Activated naive CD8-positive, alpha-beta T cell treated with anti-CD3 and anti-CD28 coated beads, Interleukin-2, amount 10 ng/mL, durations not matched to agents 7 days and 5 days (primary cell): ENCODE measurements around the gene FBXO10. TPM values are rescaled to one million over a fixed set of nuclear protein-coding genes. Genes with fewer than 3 reads are reported as not detected.

Experiments
- ATAC-seq: fragments of 150-1000 bp; cut with Tn5 transposase; one replicate; pipeline ENCODE4 v1.10.0; 2021; ENCODE audit warnings: low read depth, moderate library complexity
- POLR2A ChIA-PET: fragments of 350-600 bp; sonication (Branson Sonifier 250); formaldehyde crosslinking; loops from one replicate; lab custom pipeline; 2021; ENCODE audit warnings: antibody characterized with exemption; lab: Charles Lee
- DNase-seq: peaks from one replicate; pipeline ENCODE4 v3.0.0; 2021
- H3K27ac Mint-ChIP-seq: one replicate; pipeline ENCODE4 v1.8.0; 2022; ENCODE audit warnings: mild to moderate bottlenecking, mixed read lengths
- H3K27me3 Mint-ChIP-seq: one replicate; pipeline ENCODE4 v1.8.0; 2022; ENCODE audit warnings: mild to moderate bottlenecking, moderate library complexity, mixed read lengths
- H3K36me3 Mint-ChIP-seq: one replicate; pipeline ENCODE4 v1.8.0; 2021; ENCODE audit warnings: mild to moderate bottlenecking, mixed read lengths
- H3K4me1 Mint-ChIP-seq: one replicate; pipeline ENCODE4 v1.8.0; 2021; ENCODE audit warnings: mixed read lengths
- H3K4me3 Mint-ChIP-seq: one replicate; pipeline ENCODE4 v1.8.0; 2022; ENCODE audit warnings: mild to moderate bottlenecking, moderate library complexity, mixed read lengths
- H3K9me3 Mint-ChIP-seq: one replicate; pipeline ENCODE4 v1.8.0; 2021; ENCODE audit warnings: mixed read lengths
- total RNA-seq, 2 experiments: library from RNA; stranded (reverse); gene quantifications; one replicate each; pipeline ENCODE4 v1.2.3, GENCODE V29; 2021

FBXO10 gene
- total RNA-seq, 2 experiments from 2014 or later = 1.5 to 1.6 TPM

GRCh38 chr9:37551888-37552287, 24.3 kb downstream of the FBXO10 start:
- no peaks in the 10 kb centered on the region for H3K36me3 Mint-ChIP-seq
- DNase-seq (no peak), ATAC-seq (no peak)
- H3K27me3 Mint-ChIP-seq = no peaks in the 10 kb centered on the region
- POLR2A ChIA-PET = no interaction called here
- H3K4me1 Mint-ChIP-seq = no peaks in the 10 kb centered on the region
- H3K27ac Mint-ChIP-seq = no peak overlapping the region
- H3K4me3 Mint-ChIP-seq = no peak overlapping the region
- no peaks in the 10 kb centered on the region for H3K9me3 Mint-ChIP-seq

- no peaks in the 10 kb centered on the region for H3K36me3 Mint-ChIP-seq
Measured at GRCh38 chr9:37551468-37551867, 24.7 kb downstream of the FBXO10 start.

GRCh38 chr9:37550781-37551180, 25.4 kb downstream of the FBXO10 start:
- DNase-seq (no peak), ATAC-seq (no peak)
- H3K4me3 Mint-ChIP-seq = no peak overlapping the region
- H3K27me3 Mint-ChIP-seq = no peaks in the 10 kb centered on the region
- H3K4me1 Mint-ChIP-seq = no peaks in the 10 kb centered on the region
- no peaks in the 10 kb centered on the region for H3K36me3 Mint-ChIP-seq
- no peak overlapping the region for H3K27ac Mint-ChIP-seq
- H3K9me3 Mint-ChIP-seq = no peaks in the 10 kb centered on the region
- POLR2A ChIA-PET = no interaction called here

More at GRCh38 chr9:37551468-37551867, 24.7 kb downstream of the FBXO10 start:
- Mint-ChIP-seq H3K27ac (no peak overlapping the region), H3K4me1 (no peaks in the 10 kb centered on the region), H3K9me3 (no peaks in the 10 kb centered on the region), H3K4me3 (no peak overlapping the region), H3K27me3 (no peaks in the 10 kb centered on the region)
- DNase-seq (no peak), ATAC-seq (no peak)
- POLR2A ChIA-PET = no interaction called here

- Mint-ChIP-seq H3K9me3 (no peaks in the 10 kb centered on the region), H3K36me3 (no peaks in the 10 kb centered on the region), H3K27ac (no peak overlapping the region), H3K4me1 (no peaks in the 10 kb centered on the region), H3K27me3 (no peaks in the 10 kb centered on the region), H3K4me3 (no peak overlapping the region)
- no peak for ATAC-seq
- POLR2A ChIA-PET = interaction anchor here (0.6 to 0.7 kb wide), 2 partner anchors 239 to 743 kb away, joined by 3 read pairs; no protein-coding TSS in a partner anchor
- DNase-seq = no peak
Measured at GRCh38 chr9:37549527-37549926, 26.7 kb downstream of the FBXO10 start.

- H3K36me3 Mint-ChIP-seq = no peaks in the 10 kb centered on the region
- H3K27ac Mint-ChIP-seq = no peak overlapping the region
- no peak for DNase-seq
- no peaks in the 10 kb centered on the region for H3K9me3 Mint-ChIP-seq
- POLR2A ChIA-PET = no interaction called here
- no peaks in the 10 kb centered on the region for H3K4me1 Mint-ChIP-seq
- no peak for ATAC-seq
- H3K4me3 Mint-ChIP-seq = no peak overlapping the region
- no peaks in the 10 kb centered on the region for H3K27me3 Mint-ChIP-seq
Measured at GRCh38 chr9:37547328-37547878, 28.8 kb downstream of the FBXO10 start.

GRCh38 chr9:37543468-37543867, 32.7 kb downstream of the FBXO10 start:
- Mint-ChIP-seq H3K4me1 (no peaks in the 10 kb centered on the region), H3K36me3 (no peaks in the 10 kb centered on the region), H3K27me3 (no peaks in the 10 kb centered on the region), H3K27ac (no peak overlapping the region), H3K9me3 (no peaks in the 10 kb centered on the region), H3K4me3 (no peak overlapping the region)
- POLR2A ChIA-PET = no interaction called here
- DNase-seq (no peak), ATAC-seq (no peak)

GRCh38 chr9:37542895-37543294, 33.3 kb downstream of the FBXO10 start:
- ATAC-seq = no peak

GRCh38 chr9:37542488-37542887, 33.7 kb downstream of the FBXO10 start:
- DNase-seq (no peak), ATAC-seq (no peak)
- Mint-ChIP-seq H3K27ac (no peak overlapping the region), H3K4me1 (no peaks in the 10 kb centered on the region), H3K36me3 (no peaks in the 10 kb centered on the region), H3K4me3 (no peak overlapping the region), H3K27me3 (no peaks in the 10 kb centered on the region), H3K9me3 (no peaks in the 10 kb centered on the region)
- POLR2A ChIA-PET = no interaction called here

More at GRCh38 chr9:37542895-37543294, 33.3 kb downstream of the FBXO10 start:
- Mint-ChIP-seq H3K4me3 (no peak overlapping the region), H3K27ac (no peak overlapping the region), H3K9me3 (no peaks in the 10 kb centered on the region), H3K27me3 (no peaks in the 10 kb centered on the region), H3K4me1 (no peaks in the 10 kb centered on the region), H3K36me3 (no peaks in the 10 kb centered on the region)
- no peak for DNase-seq
- POLR2A ChIA-PET = no interaction called here

GRCh38 chr9:37541465-37541864, 34.7 kb downstream of the FBXO10 start:
- Mint-ChIP-seq H3K36me3 (no peaks in the 10 kb centered on the region), H3K4me1 (no peaks in the 10 kb centered on the region), H3K4me3 (no peak overlapping the region), H3K27me3 (no peaks in the 10 kb centered on the region), H3K9me3 (no peaks in the 10 kb centered on the region), H3K27ac (no peak overlapping the region)
- ATAC-seq (no peak), DNase-seq (no peak)
- POLR2A ChIA-PET = no interaction called here

- no peaks in the 10 kb centered on the region for H3K9me3 Mint-ChIP-seq
- ATAC-seq (no peak), DNase-seq (no peak)
- no peak overlapping the region for H3K4me3 Mint-ChIP-seq
- POLR2A ChIA-PET = no interaction called here
- H3K27me3 Mint-ChIP-seq = no peaks in the 10 kb centered on the region
- H3K27ac Mint-ChIP-seq = no peak overlapping the region
- H3K36me3 Mint-ChIP-seq = no peaks in the 10 kb centered on the region
- H3K4me1 Mint-ChIP-seq = no peaks in the 10 kb centered on the region
Measured at GRCh38 chr9:37540634-37541033, 35.5 kb downstream of the FBXO10 start.

GRCh38 chr9:37539634-37540033, 36.5 kb downstream of the FBXO10 start:
- POLR2A ChIA-PET = no interaction called here
- ATAC-seq = no peak
- H3K27ac Mint-ChIP-seq = no peak overlapping the region

GRCh38 chr9:37538099-37538498, 38.1 kb downstream of the FBXO10 start:
- no peak overlapping the region for H3K4me3 Mint-ChIP-seq
- POLR2A ChIA-PET = interaction anchor here (0.6 kb wide), 1 partner anchor 129 kb away, joined by 3 read pairs; no protein-coding TSS in a partner anchor

More at GRCh38 chr9:37539634-37540033, 36.5 kb downstream of the FBXO10 start:
- Mint-ChIP-seq H3K4me3 (no peak overlapping the region), H3K9me3 (no peaks in the 10 kb centered on the region), H3K27me3 (no peaks in the 10 kb centered on the region), H3K4me1 (no peaks in the 10 kb centered on the region), H3K36me3 (no peaks in the 10 kb centered on the region)
- DNase-seq = no peak

GRCh38 chr9:37534901-37535300, 41.3 kb downstream of the FBXO10 start:
- POLR2A ChIA-PET = no interaction called here
- Mint-ChIP-seq H3K27me3 (no peaks in the 10 kb centered on the region), H3K27ac (no peak overlapping the region), H3K9me3 (no peaks in the 10 kb centered on the region), H3K4me3 (no peak overlapping the region), H3K36me3 (no peaks in the 10 kb centered on the region), H3K4me1 (peaks cover 2% of the 10 kb centered on the region)
- no peak for DNase-seq
- ATAC-seq = no peak

More at GRCh38 chr9:37538099-37538498, 38.1 kb downstream of the FBXO10 start:
- Mint-ChIP-seq H3K9me3 (no peaks in the 10 kb centered on the region), H3K4me1 (no peaks in the 10 kb centered on the region), H3K36me3 (no peaks in the 10 kb centered on the region), H3K27ac (no peak overlapping the region), H3K27me3 (no peaks in the 10 kb centered on the region)
- no peak for DNase-seq
- no peak for ATAC-seq

GRCh38 chr9:37534412-37534811, 41.8 kb downstream of the FBXO10 start:
- H3K4me3 Mint-ChIP-seq = no peak overlapping the region
- ATAC-seq = no peak
- DNase-seq = no peak
- H3K27ac Mint-ChIP-seq = no peak overlapping the region
- no peaks in the 10 kb centered on the region for H3K27me3 Mint-ChIP-seq
- peaks cover 2% of the 10 kb centered on the region for H3K4me1 Mint-ChIP-seq
- H3K9me3 Mint-ChIP-seq = no peaks in the 10 kb centered on the region
- POLR2A ChIA-PET = no interaction called here
- no peaks in the 10 kb centered on the region for H3K36me3 Mint-ChIP-seq
